RPMI7951 (cell line): ENCODE data around the gene KRTAP10-10. TPM values are rescaled to one million over a fixed set of nuclear protein-coding genes. Genes with fewer than 3 reads are reported as not detected.
A peak's percentile ranks its signal among the peaks of the same experiment; 100 is the strongest.
"Not testable (repeated sequence)": the region's sequence is repeated elsewhere in the genome, so short reads cannot be mapped to it uniquely, and the experiment has no call there.

ENCODE experiments used
- DNase-seq: peaks from one replicate; pipeline ENCODE4 v3.0.0-alpha.2; 2012; ENCODE audit warnings: low read depth
- total RNA-seq: library from RNA; depleted of rRNA; stranded (reverse); fragments of >200 nt; shearing (Covaris generic); gene quantifications from 2 replicates; pipeline ENCODE4 v1.2.3, GENCODE V29; 2014; rRNA removed

KRTAP10-10 gene, protein sequence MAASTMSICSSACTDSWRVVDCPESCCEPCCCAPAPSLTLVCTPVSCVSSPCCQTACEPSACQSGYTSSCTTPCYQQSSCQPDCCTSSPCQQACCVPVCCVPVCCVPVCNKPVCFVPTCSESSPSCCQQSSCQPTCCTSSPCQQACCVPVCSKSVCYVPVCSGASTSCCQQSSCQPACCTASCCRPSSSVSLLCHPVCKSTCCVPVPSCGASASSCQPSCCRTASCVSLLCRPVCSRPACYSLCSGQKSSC
- total RNA-seq, result not detected in 2 replicates

DNA sequence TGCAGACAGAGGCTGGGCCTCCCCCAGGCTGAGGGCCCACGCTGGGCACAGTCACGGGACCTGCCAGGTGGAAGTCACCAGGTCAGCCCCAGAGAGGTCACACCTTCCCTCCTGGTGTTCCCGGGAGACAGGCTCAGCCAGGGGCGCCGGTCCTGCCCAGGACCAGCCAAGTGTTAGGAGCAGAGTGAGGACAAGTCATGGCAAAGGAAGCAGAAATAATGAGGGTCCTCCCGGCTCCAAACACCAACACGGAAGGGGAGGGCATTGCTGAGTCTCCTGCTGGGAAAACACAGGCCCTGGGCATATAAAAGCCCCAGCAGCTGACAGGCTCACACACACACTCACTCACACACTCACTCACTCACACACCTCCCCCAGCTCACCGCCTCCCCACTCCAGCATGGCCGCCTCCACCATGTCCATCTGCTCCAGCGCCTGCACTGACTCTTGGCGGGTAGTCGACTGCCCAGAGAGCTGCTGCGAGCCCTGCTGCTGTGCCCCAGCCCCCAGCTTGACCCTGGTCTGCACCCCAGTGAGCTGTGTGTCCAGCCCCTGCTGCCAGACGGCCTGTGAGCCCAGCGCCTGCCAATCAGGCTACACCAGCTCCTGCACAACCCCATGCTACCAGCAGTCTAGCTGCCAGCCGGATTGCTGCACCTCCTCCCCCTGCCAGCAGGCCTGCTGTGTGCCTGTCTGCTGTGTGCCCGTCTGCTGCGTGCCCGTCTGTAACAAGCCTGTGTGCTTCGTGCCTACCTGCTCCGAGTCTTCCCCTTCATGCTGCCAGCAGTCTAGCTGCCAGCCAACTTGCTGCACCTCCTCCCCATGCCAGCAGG is at the start of gene KRTAP10-10:
TSS of gene KRTAP10-10 (plus strand) at position 339 of the 833 bp plus-strand sequence. CDS start at position 401, 62 bp downstream.
- DNase-seq, result no peak

DNA sequence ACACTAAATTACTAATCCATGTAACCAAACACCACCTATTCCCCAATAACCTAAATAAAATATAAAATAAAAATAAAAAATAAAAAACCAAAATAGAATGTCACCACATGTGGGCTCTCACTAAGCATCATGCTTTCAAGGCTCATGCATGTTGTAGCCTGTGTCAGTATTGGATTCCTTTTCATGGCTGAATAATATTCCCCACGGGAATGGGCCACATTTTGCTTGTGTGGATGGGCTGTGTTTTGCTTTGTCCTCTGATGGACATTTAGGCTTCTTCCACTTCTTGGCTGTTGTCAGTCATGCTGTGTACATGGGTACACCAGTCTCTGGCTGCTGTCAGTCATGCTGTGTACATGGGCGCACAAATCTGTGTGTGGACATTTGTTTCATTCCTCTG is 48.1 kb upstream of the KRTAP10-10 start:
- no peak for DNase-seq

DNA sequence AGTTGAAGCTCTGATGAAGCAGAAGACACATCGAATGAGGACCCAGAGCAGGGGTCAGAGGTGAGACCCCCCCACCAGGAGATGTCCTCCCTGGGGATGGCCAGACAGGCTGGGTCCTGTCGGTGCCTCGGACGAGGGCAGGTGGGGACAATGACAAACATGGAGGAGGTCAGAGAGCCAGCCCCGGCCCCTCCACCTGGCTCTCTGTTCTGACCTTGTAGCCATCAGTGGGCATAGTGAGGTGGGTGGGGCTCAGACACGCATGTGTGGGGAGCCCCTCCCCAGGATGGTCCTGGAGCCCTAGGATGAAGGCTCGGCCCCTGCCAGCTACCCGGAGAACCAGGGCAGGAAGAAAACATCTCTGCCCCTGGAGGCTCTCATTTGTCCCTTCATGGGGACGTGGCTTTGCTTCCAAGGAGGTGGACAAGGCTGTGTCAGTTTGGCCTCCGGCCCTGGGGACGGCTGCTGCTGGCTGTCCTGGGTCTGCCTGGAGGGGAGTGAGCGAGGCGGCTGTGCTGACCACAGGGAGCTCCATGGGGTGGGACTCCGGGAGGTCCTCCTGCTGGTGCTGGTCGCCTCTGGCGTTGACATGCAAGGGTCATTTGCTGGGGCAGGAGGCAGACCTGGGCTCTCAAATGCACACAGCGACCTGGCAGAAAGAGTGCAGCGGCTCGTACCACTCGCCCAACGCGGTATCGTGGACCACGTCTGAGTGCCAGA is 47.4 kb upstream of the KRTAP10-10 start:
- no peak for DNase-seq

DNA sequence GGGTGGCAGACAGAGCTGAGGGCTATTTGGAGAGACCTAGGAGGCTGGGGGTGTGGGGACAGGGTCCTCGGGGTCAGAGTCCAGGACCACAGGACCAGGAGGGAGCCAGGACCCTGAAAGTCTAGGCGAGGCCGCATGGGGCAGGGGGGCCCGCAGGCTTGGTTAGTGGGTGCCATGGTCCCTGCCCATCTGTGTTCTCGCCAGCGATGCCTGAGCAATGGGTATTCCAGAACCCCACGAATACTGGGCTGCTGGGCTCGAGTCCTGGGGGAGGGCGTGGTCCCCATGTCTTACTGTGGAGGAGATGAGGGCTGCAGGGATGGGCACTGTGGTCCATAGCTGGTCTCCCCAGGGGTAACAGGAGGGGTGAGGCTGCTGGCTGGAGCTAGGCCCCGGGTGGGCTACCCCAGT is 46.8 kb upstream of the KRTAP10-10 start:
- DNase-seq, result no peak

DNA sequence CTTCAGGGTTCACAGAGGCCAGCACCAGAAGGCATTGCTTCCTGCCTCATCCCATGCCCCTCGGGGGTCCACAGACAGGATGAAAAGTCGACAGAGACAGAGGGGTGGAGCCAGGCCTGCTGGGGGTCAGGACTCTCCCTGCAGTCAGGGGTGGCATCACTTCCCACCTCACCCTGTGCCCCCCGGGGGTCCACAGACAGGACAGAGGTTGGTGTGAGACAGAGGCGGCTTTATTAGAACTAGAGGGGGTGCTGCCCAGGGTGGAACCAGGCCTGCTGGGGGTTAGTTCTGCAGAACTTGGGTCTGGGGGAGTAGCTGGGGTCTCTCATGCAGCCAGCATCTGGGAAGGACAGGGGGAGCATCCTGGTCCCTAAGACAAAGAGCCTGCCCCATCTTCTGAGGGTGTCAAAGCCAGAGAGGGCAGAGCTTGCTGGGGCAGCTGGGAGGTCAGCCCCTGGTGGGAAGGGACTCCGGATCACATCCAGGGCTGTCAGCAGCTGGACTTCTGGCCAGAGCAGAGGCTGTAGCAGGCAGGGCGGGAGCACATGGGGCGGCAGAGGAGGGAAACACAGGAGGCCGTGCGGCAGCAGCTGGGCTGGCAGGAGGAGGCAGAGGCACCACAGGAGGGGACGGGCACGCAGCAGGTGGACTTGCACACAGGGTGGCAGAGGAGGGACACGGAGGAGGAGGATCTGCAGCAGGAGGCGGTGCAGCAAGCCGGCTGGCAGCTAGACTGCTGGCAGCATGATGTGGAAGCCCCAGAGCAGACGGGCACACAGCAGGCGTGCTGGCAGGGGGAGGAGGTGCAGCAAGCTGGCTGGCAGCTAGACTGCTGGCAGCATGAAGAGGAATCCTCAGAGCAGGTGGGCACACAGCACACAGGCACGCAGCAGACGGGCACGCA is 46.0 kb upstream of the KRTAP10-10 start:
- not testable (repeated sequence) for DNase-seq

DNA sequence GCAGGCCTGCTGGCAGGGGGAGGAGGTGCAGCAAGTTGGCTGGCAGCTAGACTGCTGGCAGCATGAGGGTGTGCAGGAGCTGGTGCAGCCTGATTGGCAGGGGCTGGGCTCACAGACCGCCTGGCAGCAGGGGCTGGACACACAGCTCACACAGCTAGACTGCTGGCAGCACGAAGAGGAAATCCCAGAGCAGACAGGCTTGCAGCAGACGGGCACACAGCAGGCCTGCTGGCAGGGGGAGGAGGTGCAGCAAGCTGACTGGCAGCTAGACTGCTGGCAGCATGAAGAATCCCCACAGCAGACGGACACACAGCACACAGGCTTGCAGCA is 45.4 kb upstream of the KRTAP10-10 start:
- not testable (repeated sequence) for DNase-seq

DNA sequence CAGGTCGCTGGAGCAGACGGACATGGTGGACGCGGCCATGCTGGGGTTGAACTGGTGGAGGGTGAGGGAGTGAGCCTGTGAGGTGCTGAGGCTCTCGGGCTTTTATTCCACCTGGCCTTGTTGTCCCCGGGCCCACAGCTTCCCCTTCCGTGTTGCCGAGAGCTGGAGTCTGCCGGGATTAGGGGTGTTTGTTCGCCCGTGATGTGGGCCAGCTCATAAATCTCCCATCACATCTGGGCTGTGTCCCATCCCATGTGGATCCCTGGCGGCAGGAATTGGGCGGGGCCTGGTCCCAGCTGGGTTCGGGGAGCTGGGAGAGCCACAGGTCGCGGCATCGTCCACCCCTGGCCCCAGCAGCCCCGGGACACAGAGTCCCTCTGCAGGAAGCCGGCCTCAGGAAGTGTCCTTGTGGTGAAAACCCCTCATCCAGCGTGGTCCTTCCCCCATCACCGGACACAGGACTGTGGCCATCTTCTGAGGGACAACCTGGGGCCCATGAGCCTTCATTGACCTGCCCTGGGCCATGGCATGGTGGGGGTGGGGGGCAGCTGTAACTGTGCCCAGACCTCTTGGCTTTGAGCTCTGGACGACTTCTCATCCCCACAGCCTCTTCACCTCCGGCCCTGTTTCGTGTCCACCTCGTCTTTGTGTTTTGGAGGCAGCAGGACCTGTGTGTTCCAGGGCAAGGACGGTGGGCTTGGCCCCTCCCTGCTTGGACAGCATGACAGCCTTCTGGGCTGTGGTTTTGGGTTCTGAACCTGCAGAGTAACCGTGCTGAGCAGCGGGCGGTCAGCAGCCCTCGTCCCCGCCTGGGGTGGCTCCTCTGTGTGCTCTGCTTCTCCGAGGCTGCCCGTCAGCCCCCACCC is 44.5 kb upstream of the KRTAP10-10 start, which contains the start of gene KRTAP10-6:
TSS of gene KRTAP10-6 (minus strand) at position 60 of the 866 bp plus-strand sequence. CDS start at position 39, 21 bp downstream.
- DNase-seq, result no peak

DNA sequence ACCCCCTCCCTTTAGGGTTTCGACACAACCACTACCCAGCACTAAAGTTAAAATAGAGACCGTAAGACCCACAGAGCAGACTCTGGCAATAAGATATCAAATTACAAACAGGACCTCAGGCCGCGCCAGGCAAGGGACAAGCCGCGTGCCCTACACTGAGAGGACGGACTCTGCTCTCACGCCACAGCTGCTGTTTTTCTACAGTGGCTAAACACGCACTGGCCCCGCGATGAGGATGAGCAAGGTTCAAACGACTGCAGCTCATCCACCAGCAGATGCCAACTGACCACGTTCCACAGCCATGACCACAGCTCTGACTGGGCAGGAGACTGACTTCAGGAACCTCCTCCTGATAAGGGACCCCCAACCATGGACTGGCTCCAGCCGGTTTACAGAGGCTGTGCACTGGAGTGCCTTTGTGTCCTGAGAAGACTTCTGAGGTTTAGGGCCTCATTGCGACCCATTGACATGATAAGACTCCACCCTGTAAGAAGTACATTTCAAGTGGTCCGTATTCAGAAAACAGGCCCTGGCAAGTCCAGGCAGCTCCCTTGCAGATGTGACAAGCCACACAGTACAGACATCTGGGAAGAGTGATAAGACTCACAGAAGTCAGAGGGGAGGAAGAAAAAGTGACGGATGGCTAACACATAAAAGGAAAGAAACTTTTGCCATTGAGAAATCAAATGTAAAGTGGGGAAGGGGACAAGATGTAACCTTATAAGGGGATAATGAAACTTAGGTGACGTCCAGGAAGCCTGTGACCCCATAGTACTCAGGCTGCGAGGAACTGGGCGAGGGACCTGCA is 43.4 kb upstream of the KRTAP10-10 start:
- peak; percentile 24 for DNase-seq

DNA sequence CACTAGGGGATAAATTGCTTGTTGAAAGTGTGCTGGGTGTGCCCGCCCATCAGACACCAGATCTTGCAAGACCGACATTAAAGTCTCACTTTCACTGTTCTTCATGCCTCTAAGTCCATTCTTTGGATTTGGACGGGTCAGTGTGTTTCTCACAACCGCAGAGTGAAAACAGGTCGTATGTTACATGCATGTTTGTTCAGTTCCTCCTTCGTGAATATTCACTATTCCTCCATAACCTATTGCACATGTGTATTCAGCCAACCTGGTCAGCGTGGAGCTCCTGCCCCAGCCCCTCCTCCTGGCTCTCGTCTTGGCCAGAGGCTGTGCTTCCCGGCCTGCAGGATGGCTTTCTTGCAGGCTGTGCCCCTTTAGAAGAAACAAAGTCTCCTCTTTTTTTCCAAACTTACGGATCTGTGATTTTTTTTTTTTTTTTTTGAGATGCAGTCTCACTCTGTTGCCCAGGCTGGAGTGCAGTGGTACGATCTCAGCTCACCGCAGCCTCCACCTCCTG is 42.7 kb upstream of the KRTAP10-10 start:
- no peak for DNase-seq

DNA sequence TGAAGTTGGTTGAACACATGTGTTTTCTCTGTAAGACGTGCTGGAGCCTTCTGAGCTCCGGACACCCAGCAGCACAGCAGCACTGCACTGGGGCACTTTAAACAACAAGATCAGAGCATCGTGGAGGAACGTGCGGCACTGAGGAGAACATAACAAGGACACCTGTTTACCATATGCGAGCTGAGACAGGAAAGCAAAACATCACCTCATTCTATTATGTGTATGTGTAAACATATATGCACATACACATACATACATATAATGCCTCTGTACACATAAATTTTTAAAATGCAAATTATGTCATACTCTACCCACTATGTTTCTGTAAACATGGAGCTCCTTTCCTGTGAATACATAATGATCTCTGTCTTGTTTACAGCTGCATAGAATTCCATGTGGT is 41.6 kb upstream of the KRTAP10-10 start:
- no peak for DNase-seq

DNA sequence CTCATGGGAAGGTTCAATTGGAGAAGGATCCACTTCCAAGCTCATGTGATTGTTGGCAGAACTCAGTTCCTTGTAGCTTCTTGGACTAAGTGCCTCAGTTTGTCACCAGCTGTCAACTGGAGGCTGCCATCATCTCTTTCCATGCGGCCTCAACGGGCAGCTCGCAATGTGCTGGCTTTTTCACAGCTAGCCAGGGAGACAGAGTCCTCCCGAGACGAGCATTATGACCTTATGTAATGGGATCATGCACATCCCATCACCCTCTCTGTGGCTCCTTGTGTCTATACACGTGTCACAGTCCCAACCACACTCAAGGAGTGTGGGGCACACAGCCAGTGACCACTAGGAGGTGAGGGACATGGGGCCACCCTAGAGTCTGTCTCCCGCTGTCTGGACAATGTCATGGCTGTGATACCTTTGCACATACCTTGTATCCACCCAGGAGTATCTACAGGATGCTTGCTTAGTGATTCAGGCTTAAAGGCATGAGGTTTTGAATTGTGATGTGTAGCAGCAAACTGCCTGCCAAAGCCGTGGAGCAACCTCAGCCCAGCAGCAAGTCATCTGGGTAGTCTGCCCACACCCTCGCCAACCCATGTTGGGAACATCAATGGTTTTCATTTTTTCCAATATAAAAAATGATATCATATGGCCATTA is 41.0 kb upstream of the KRTAP10-10 start:
- no peak for DNase-seq

DNA sequence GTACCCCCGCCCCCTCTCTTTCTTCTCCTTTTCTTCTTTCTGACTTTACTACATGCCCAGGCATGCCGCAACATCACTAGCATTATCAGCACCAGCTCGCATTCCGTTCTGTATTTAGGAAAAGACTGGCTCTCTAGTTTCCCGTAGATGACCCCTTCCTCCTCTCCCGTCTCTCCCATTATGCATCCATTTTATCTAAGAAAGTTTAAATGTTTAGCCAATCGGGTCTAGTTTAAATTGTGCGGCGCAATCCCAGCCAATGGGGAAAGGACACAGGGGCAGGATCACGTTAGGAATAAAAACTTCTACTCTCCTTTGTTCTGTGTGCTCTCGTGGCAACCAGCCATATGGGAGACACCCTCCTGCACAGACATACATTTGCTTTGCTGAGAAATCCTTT is 39.1 kb upstream of the KRTAP10-10 start:
- DNase-seq, result no peak

DNA sequence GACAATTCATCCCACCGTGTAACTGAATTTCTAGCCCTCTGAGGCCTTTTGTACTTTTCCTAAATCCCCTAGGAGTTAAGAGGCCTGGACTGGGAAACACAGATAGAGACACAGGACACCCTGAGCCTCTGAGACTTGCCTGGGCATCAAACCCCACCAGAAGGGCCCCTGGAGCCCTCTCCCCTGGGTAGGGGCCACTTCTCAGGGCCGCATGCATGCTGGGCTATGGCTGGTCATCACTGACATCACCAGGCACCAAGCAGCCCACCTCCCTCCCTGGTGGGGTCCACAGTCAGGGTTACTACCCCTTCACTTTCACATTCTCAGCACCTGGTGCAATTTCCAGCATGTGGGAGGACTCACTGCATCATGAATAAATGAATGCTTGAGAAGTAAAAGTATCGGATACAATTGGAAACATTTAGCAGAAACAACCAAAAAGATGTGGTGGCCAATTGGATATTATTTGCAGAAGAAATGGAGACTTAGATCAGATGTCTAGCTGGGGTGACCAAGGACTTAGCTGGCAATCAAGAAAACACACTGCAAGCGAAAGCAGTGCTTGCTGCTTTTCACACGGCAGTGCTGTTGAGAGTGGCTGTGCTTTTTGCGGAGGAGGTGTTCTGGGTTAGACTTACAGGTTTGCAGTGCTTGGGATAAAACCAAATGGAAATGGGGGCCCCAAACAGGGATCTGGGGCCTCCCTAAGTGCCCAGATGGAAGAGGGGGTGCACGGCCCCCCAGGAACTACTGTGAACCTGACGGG is 37.7 kb upstream of the KRTAP10-10 start:
- no peak for DNase-seq

DNA sequence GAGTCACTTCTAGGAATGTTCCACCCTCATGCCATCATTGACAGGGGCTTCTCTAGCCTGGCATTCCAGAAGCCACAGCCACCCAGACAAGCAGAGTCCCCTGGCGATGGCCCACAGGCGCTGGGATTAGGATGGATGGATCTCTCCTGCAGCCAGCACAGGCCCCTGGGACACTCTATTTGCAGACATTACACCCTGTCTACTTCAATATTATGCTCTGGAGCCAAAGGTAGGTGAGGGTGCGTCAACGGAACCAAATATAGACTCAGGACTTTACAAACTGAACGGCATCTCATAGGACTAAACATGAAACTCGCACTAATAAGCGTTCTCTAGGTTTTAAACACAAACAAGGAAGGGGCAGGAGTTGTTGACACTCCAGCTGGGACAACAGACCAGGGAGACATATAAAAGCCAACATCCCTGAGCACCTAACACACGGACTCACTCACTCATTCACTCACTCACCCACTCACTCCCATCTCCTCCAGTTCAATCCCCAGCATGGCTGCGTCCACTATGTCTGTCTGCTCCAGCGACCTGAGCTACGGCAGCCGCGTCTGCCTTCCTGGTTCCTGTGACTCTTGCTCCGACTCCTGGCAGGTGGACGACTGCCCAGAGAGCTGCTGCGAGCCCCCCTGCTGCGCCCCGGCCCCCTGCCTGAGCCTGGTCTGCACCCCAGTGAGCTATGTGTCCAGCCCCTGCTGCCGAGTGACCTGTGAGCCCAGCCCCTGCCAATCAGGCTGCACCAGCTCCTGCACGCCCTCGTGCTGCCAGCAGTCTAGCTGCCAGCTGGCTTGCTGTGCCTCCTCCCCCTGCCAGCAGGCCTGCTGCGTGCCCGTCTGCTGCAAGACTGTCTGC is 36.8 kb upstream of the KRTAP10-10 start, which contains the start of gene KRTAP10-7:
TSS of gene KRTAP10-7 (plus strand) at position 480 of the 861 bp plus-strand sequence. CDS start at position 505, 25 bp downstream.
- DNase-seq, result not testable (repeated sequence)

DNA sequence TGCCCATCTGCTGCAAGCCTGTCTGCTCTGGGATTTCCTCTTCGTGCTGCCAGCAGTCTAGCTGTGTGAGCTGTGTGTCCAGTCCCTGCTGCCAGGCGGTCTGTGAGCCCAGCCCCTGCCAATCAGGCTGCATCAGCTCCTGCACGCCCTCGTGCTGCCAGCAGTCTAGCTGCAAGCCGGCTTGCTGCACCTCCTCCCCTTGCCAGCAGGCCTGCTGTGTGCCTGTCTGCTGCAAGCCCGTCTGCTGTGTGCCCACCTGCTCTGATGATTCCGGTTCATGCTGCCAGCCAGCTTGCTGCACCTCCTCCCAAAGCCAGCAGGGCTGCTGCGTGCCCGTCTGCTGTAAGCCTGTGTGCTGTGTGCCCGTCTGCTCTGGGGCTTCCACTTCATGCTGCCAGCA is 36.1 kb upstream of the KRTAP10-10 start:
- not testable (repeated sequence) for DNase-seq

DNA sequence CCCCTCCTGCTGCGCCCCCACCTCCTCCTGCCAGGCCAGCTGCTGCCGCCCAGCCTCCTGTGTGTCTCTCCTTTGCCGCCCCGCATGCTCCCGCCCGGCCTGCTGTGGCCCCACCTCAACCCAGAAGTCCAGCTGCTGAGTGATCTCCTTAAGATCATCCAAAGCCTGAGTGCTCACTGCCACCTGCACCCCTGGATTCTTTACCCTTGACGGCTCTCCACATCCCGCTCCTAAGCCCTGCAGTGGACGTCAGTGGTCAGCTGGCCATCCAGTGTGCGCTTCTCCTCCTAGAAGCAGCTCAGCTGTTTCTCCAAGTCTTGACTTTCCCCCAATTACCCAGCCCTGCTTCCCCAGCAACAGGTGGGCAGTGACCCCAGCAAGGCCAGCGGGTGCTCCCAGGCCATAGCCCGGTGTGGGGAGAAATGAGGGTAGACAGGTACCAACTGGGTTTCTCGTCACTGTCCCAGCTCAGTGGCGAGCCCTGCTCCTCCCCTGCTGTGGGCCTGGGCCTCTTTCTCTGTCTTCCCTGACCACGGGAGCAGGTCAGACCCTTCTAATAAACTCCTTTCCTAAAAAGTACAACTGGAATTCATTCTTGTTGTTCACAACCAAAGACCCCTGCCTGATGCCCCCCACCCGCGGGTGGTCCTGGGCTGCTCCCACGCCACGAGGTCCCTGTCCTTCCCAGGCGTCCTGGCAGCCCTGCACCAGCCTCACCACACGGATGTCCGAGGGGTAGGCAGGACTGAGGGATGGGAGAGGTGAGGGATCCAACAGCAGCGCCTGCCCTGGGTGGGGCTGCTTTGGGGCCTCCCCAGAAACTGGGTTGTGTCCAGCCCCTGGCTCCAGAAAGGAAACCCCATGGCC is 35.3 kb upstream of the KRTAP10-10 start:
- no peak for DNase-seq
